Hematopoietic multipotent progenitor cell treated with erythropoietin and hydrocortisone succinate and interleukin-3 and kit ligand, for 8 days (in vitro differentiated cells): ENCODE results near the gene NMNAT3.

ENCODE experiments used
- DNase-seq: peaks from one replicate; pipeline ENCODE4 v3.0.0-alpha.2; 2015

NMNAT3 gene

GRCh38 chr3:139540651-139541531, 136.9 kb downstream of the NMNAT3 start:
- DNase-seq = no peak

- no peak for DNase-seq
Measured at GRCh38 chr3:139538733-139539132, 139.0 kb downstream of the NMNAT3 start.

- DNase-seq = no peak
Measured at GRCh38 chr3:139537795-139538621, 139.8 kb downstream of the NMNAT3 start.

- no peak for DNase-seq
Measured at GRCh38 chr3:139537361-139537760, 140.4 kb downstream of the NMNAT3 start.

- DNase-seq = peak; percentile 39
Measured at GRCh38 chr3:139534992-139535879, 142.5 kb downstream of the NMNAT3 start.

GRCh38 chr3:139534455-139534812, 143.3 kb downstream of the NMNAT3 start:
- DNase-seq = no peak

GRCh38 chr3:139533781-139534454, 143.9 kb downstream of the NMNAT3 start:
- DNase-seq = no peak

GRCh38 chr3:139532976-139533375, 144.8 kb downstream of the NMNAT3 start:
- DNase-seq = no peak

GRCh38 chr3:139530717-139531116, 147.1 kb downstream of the NMNAT3 start:
- DNase-seq = no peak

- no peak for DNase-seq
Measured at GRCh38 chr3:139529662-139530061, 148.1 kb downstream of the NMNAT3 start.

- DNase-seq = no peak
Measured at GRCh38 chr3:139528924-139529323, 148.8 kb downstream of the NMNAT3 start.

GRCh38 chr3:139528281-139528680, 149.5 kb downstream of the NMNAT3 start:
- DNase-seq = no peak

- no peak for DNase-seq
Measured at GRCh38 chr3:139527265-139527664, 150.5 kb downstream of the NMNAT3 start.

GRCh38 chr3:139526146-139526545, 151.6 kb downstream of the NMNAT3 start:
- DNase-seq = no peak

GRCh38 chr3:139524841-139525636, 152.7 kb downstream of the NMNAT3 start:
- no peak for DNase-seq

GRCh38 chr3:139523718-139524117, 154.1 kb downstream of the NMNAT3 start:
- no peak for DNase-seq

- no peak for DNase-seq
Measured at GRCh38 chr3:139523166-139523565, 154.6 kb downstream of the NMNAT3 start.

GRCh38 chr3:139522421-139522820, 155.4 kb downstream of the NMNAT3 start:
- DNase-seq = no peak

- DNase-seq = no peak
Measured at GRCh38 chr3:139521816-139522215, 156.0 kb downstream of the NMNAT3 start.

- no peak for DNase-seq
Measured at GRCh38 chr3:139521144-139521543, 156.6 kb downstream of the NMNAT3 start.

GRCh38 chr3:139519998-139520737, 157.6 kb downstream of the NMNAT3 start:
- peak; percentile 42 for DNase-seq
